Ovary (tissue), 3 donors: Measurements from ENCODE around the gene COL23A1.

Experiments used
- EP300 ChIP-seq: sonication (generic); formaldehyde crosslinking; IDR thresholded peaks from one replicate; pipeline ENCODE4 v1.6.1; 2017; ENCODE audit warnings: antibody characterized with exemption
- POLR2A ChIP-seq: fragments of 450-650 bp; IDR thresholded peaks from one replicate; pipeline ENCODE4 v1.6.1; 2017; ENCODE audit warnings: antibody characterized with exemption, mild to moderate bottlenecking, moderate library complexity
- TF ChIP-seq, protein P1 (sequence below), 3 donors: fragments of 450-650 bp in 2 of 3; fragments of 200-600 bp in 1 of 3; IDR thresholded peaks; one replicate each; pipeline versions ENCODE4 v1.5.1 to v1.8.0; 2016 to 2022; ENCODE audit warnings: antibody characterized with exemption in 3 of 3, mild to moderate bottlenecking in 1 of 3
- donor health status: DM: no; HTN: no; CAD: no.

- TF ChIP-seq, protein P1, sequence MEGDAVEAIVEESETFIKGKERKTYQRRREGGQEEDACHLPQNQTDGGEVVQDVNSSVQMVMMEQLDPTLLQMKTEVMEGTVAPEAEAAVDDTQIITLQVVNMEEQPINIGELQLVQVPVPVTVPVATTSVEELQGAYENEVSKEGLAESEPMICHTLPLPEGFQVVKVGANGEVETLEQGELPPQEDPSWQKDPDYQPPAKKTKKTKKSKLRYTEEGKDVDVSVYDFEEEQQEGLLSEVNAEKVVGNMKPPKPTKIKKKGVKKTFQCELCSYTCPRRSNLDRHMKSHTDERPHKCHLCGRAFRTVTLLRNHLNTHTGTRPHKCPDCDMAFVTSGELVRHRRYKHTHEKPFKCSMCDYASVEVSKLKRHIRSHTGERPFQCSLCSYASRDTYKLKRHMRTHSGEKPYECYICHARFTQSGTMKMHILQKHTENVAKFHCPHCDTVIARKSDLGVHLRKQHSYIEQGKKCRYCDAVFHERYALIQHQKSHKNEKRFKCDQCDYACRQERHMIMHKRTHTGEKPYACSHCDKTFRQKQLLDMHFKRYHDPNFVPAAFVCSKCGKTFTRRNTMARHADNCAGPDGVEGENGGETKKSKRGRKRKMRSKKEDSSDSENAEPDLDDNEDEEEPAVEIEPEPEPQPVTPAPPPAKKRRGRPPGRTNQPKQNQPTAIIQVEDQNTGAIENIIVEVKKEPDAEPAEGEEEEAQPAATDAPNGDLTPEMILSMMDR (IDR thresholded peaks at IDR 0.05) = no peak
- TF ChIP-seq EP300 (no peak), POLR2A (no peak)
These were observed 333.4 kb downstream of the COL23A1 start for GRCh38 chr5:178256746-178257145.
